ENCODE measurements around the gene SLC30A9.

The SLC30A9 gene

GRCh38 chr4:42008011-42008786 lies 17.9 kb downstream of the SLC30A9 start:
- DNase-seq = no peak

- DNase-seq = no peak
Measured at GRCh38 chr4:42015438-42015837, 25.1 kb downstream of the SLC30A9 start.

GRCh38 chr4:42018451-42018850 lies 28.1 kb downstream of the SLC30A9 start:
- DNase-seq = no peak

GRCh38 chr4:42048394-42048793 lies 58.1 kb downstream of the SLC30A9 start:
- DNase-seq = no peak

- DNase-seq = no peak
Measured at GRCh38 chr4:42050516-42051249, 60.4 kb downstream of the SLC30A9 start.

GRCh38 chr4:42066402-42066801 lies 76.1 kb downstream of the SLC30A9 start:
- no peak for DNase-seq

- no peak for DNase-seq
Measured at GRCh38 chr4:42067264-42067663, 76.9 kb downstream of the SLC30A9 start.

GRCh38 chr4:42070463-42070862 lies 80.1 kb downstream of the SLC30A9 start:
- DNase-seq = no peak

- no peak for DNase-seq
Measured at GRCh38 chr4:42074294-42074693, 84.0 kb downstream of the SLC30A9 start.

- no peak for DNase-seq
Measured at GRCh38 chr4:42078184-42078801, 88.0 kb downstream of the SLC30A9 start.

GRCh38 chr4:42080306-42080705 lies 90.0 kb downstream of the SLC30A9 start:
- no peak for DNase-seq

GRCh38 chr4:42083816-42084215 lies 93.5 kb downstream of the SLC30A9 start:
- DNase-seq = no peak

GRCh38 chr4:42088386-42088785 lies 98.1 kb downstream of the SLC30A9 start:
- no peak for DNase-seq

- DNase-seq = no peak
Measured at GRCh38 chr4:42101446-42101975, 111.2 kb downstream of the SLC30A9 start.

GRCh38 chr4:42104521-42104920 lies 114.2 kb downstream of the SLC30A9 start:
- no peak for DNase-seq

- DNase-seq = no peak
Measured at GRCh38 chr4:42112846-42113245, 122.5 kb downstream of the SLC30A9 start.

- DNase-seq = no peak
Measured at GRCh38 chr4:42119886-42120285, 129.6 kb downstream of the SLC30A9 start.

GRCh38 chr4:42122237-42122636 lies 131.9 kb downstream of the SLC30A9 start:
- DNase-seq = no peak

- no peak for DNase-seq
Measured at GRCh38 chr4:42123071-42123644, 132.8 kb downstream of the SLC30A9 start.

GRCh38 chr4:42132099-42132498 lies 141.8 kb downstream of the SLC30A9 start:
- DNase-seq = no peak

GRCh38 chr4:42133006-42133405 lies 142.7 kb downstream of the SLC30A9 start:
- DNase-seq = no peak

GRCh38 chr4:42136371-42136770 lies 146.0 kb downstream of the SLC30A9 start:
- no peak for DNase-seq

Measured in stimulated activated CD4-positive, alpha-beta T cell treated with anti-CD3 and anti-CD28 coated beads, Interleukin-4, amount 100 ng/mL, for 24 hours (primary cell).